Natural killer cell (primary cell): ENCODE results near the gene EMP1. TPM values are rescaled to one million over a fixed set of nuclear protein-coding genes. Genes with fewer than 3 reads are reported as not detected.

ENCODE experiments used
- ATAC-seq, 3 donors: fragments of 150-1000 bp in 2 of 3; fragments of 200-7000 bp in 1 of 3; cut with Tn5 transposase; 1 replicate in 1 of 3; 2 replicates in 2 of 3; pipeline ENCODE4 v1.10.0; 2021; ENCODE audit warnings: mild to moderate bottlenecking in 2 of 3, moderate library complexity in 2 of 3
- DNase-seq, 2 donors: peaks; one replicate each; pipeline versions ENCODE4 v3.0.0 to v3.0.0-alpha.2; 2013 to 2021; ENCODE audit warnings: mixed read lengths in 1 of 2
- H3K27ac ChIP-seq: one replicate; pipeline ENCODE4 v1.5.1; 2013; ENCODE audit warnings: mild to moderate bottlenecking, low read length
- H3K27me3 ChIP-seq: one replicate; pipeline ENCODE4 v1.6.1; 2013; ENCODE audit warnings: low read length; ENCODE audit not compliant: control insufficient read depth, insufficient read depth
- H3K36me3 ChIP-seq: one replicate; pipeline ENCODE4 v1.6.1; 2013; ENCODE audit warnings: low read length; ENCODE audit not compliant: control insufficient read depth, insufficient read depth
- H3K4me1 ChIP-seq: one replicate; pipeline ENCODE4 v1.6.1; 2013; ENCODE audit warnings: low read length; ENCODE audit not compliant: control insufficient read depth, insufficient read depth
- H3K4me3 ChIP-seq: one replicate; pipeline ENCODE4 v1.5.1; 2013; ENCODE audit warnings: low read length
- H3K9me3 ChIP-seq: one replicate; pipeline ENCODE4 v1.6.1; 2013; ENCODE audit warnings: low read length; ENCODE audit not compliant: control insufficient read depth, insufficient read depth
- H3K27ac Mint-ChIP-seq, 2 donors: one replicate each; pipeline ENCODE4 v1.8.0; 2022; ENCODE audit warnings: mild to moderate bottlenecking in 2 of 2, mixed read lengths in 2 of 2, moderate library complexity in 1 of 2
- H3K27me3 Mint-ChIP-seq, 2 donors: one replicate each; pipeline ENCODE4 v1.8.0; 2022; ENCODE audit warnings: low read depth in 2 of 2, mixed read lengths in 2 of 2
- H3K36me3 Mint-ChIP-seq: one replicate; pipeline ENCODE4 v1.8.0; 2022; ENCODE audit warnings: mixed read lengths
- H3K4me1 Mint-ChIP-seq, 2 donors: one replicate each; pipeline ENCODE4 v1.8.0; 2022; ENCODE audit warnings: mixed read lengths in 2 of 2
- H3K4me3 Mint-ChIP-seq: one replicate; pipeline ENCODE4 v1.8.0; 2022; ENCODE audit warnings: mild to moderate bottlenecking, moderate library complexity, mixed read lengths
- H3K9me3 Mint-ChIP-seq, 2 donors: one replicate each; pipeline ENCODE4 v1.8.0; 2022; ENCODE audit warnings: mixed read lengths in 2 of 2
- CTCF ChIP-seq: fragments of 200-600 bp; IDR thresholded peaks from one replicate; pipeline ENCODE4 v1.8.0; 2022; ENCODE audit warnings: antibody characterized with exemption
- WGBS: methylation state at CpG from one replicate; pipeline ENCODE4 v1.1.7; 2013; ENCODE audit warnings: missing lambda C conversion rate; ENCODE audit not compliant: insufficient coverage; 5-methylcytosine and 5-hydroxymethylcytosine counted together
- intact Hi-C: fragments of 100-400 bp; cut with micrococcal nuclease; formaldehyde crosslinking; loops from one replicate; pipeline ENCODE4 v1.14.2; 2022
- total RNA-seq, 4 donors: library from RNA; stranded (reverse); fragments of 120-200 nt in 1 of 4; gene quantifications; one replicate each; pipeline versions ENCODE4 v1.2.3 to v1.2.4, GENCODE V29; 2013 to 2022

EMP1 gene
- 1 to 10 TPM; 3.8 to 4.3 (median 4.2) TPM for total RNA-seq
- 3.7 TPM for total RNA-seq (2013)

- 16% methylated on average over 11 of the region's 11 CpGs for WGBS
- H3K27me3 ChIP-seq: no peaks in the 10 kb centered on the region
- DNase-seq: peak; percentile 17 to 74
- no peak for TF ChIP-seq CTCF
- H3K9me3 ChIP-seq: no peaks in the 10 kb centered on the region
- peak within 1 kb of the TSS; percentile 12 for H3K4me3 ChIP-seq
- no peak within 1 kb of the TSS for H3K27ac ChIP-seq
- Mint-ChIP-seq H3K9me3 (no peaks in the 10 kb centered on the region), H3K4me3 (peak within 1 kb of the TSS; percentile 1), H3K27ac (peak within 1 kb of the TSS in 1 of 2 donors; percentile 68), H3K4me1 (peaks cover 14 to 27% of the 10 kb centered on the region in 2 donors), H3K36me3 (no peaks in the 10 kb centered on the region), H3K27me3 (peaks cover 18 to 48% of the 10 kb centered on the region in 2 donors)
- H3K4me1 ChIP-seq: peaks cover 15% of the 10 kb centered on the region
- H3K36me3 ChIP-seq: no peaks in the 10 kb centered on the region
- ATAC-seq: peak; percentile 58 to 92 (median 81)
- intact Hi-C loops: no loop called here
Measured at GRCh38 chr12:13196130-13196921, at the start of gene EMP1. TSS of gene EMP1 (plus strand) at chr12:13196726. CDS start at chr12:13211511, 14,785 bp downstream.

GRCh38 chr12:13147688-13148484 is 48.6 kb upstream of the EMP1 start:
- no peak for TF ChIP-seq CTCF
- Histone ChIP-seq H3K9me3 (no peaks in the 10 kb centered on the region), H3K36me3 (no peaks in the 10 kb centered on the region), H3K27ac (no peak overlapping the region), H3K27me3 (no peaks in the 10 kb centered on the region), H3K4me3 (no peak overlapping the region), H3K4me1 (peaks cover 4% of the 10 kb centered on the region)
- Mint-ChIP-seq H3K9me3 (no peaks in the 10 kb centered on the region), H3K36me3 (no peaks in the 10 kb centered on the region), H3K27ac (no peak overlapping the region), H3K27me3 (peaks cover 8 to 31% of the 10 kb centered on the region in 2 donors), H3K4me3 (no peak overlapping the region), H3K4me1 (peaks cover 10% of the 10 kb centered on the region in 2 donors)
- 44% methylated on average over 12 of the region's 12 CpGs for WGBS
- intact Hi-C loops: no loop called here
- DNase-seq (no peak), ATAC-seq (no peak)

GRCh38 chr12:13148485-13148847 is 48.1 kb upstream of the EMP1 start:
- H3K4me1 ChIP-seq: peaks cover 4% of the 10 kb centered on the region
- no peak overlapping the region for H3K27ac ChIP-seq
- no peaks in the 10 kb centered on the region for H3K36me3 Mint-ChIP-seq
- WGBS: 97% methylated on average over 3 of the region's 3 CpGs
- H3K4me3 Mint-ChIP-seq: no peak overlapping the region
- H3K9me3 Mint-ChIP-seq: no peaks in the 10 kb centered on the region
- no peaks in the 10 kb centered on the region for H3K9me3 ChIP-seq
- DNase-seq: no peak
- peaks cover 10% of the 10 kb centered on the region in 2 donors for H3K4me1 Mint-ChIP-seq
- H3K27ac Mint-ChIP-seq: no peak overlapping the region
- no peaks in the 10 kb centered on the region for H3K27me3 ChIP-seq
- no peaks in the 10 kb centered on the region for H3K36me3 ChIP-seq
- no peak for TF ChIP-seq CTCF
- H3K27me3 Mint-ChIP-seq: peaks cover 8 to 31% of the 10 kb centered on the region in 2 donors
- H3K4me3 ChIP-seq: no peak overlapping the region
- intact Hi-C loops: no loop called here
- no peak for ATAC-seq
